Thoracic aorta (tissue), 2 donors: ENCODE data around the gene LMX1A. TPM values are rescaled to one million over a fixed set of nuclear protein-coding genes. Genes with fewer than 3 reads are reported as not detected.

Experiments used
- ATAC-seq: fragments of 150-250 bp; one replicate; pipeline ENCODE4 v1.8.0; 2017; ENCODE audit warnings: low read depth; ENCODE audit not compliant: insufficient number of reproducible peaks, low FRiP score
- DNase-seq: peaks from one replicate; pipeline ENCODE4 v3.0.0-alpha.2; 2020; ENCODE audit warnings: low spot score
- H3K27ac ChIP-seq, 2 donors: fragments of 200-600 bp; sonication (generic); 1 replicate in 1 of 2; 2 replicates in 1 of 2; pipeline ENCODE4 v1.5.1; 2016; ENCODE audit warnings: mild to moderate bottlenecking in 2 of 2, moderate library complexity in 2 of 2
- H3K27me3 ChIP-seq: fragments of 200-600 bp; sonication (generic); replicated peaks from 2 replicates; pipeline ENCODE4 v1.6.0; 2016; ENCODE audit warnings: mild to moderate bottlenecking; ENCODE audit not compliant: insufficient read depth
- H3K36me3 ChIP-seq: fragments of 200-600 bp; sonication (generic); one replicate; pipeline ENCODE4 v1.5.1; 2016
- H3K4me1 ChIP-seq, 2 donors: fragments of 200-600 bp; sonication (generic); 1 replicate in 1 of 2; 2 replicates in 1 of 2; pipeline versions ENCODE4 v1.5.1 to v1.6.0; 2016; ENCODE audit warnings: low read depth in 2 of 2, mild to moderate bottlenecking in 1 of 2; ENCODE audit not compliant: control insufficient read depth in 1 of 2
- H3K4me3 ChIP-seq: fragments of 200-600 bp; sonication (generic); 2 replicates; pipeline ENCODE4 v1.5.1; 2016; ENCODE audit warnings: mild to moderate bottlenecking
- H3K9me3 ChIP-seq: fragments of 200-600 bp; sonication (generic); 2 replicates; pipeline ENCODE4 v1.5.1; 2016
- total RNA-seq, 2 donors: library from RNA; depleted of rRNA; stranded (reverse); fragments of >200 nt; gene quantifications; one replicate each; pipeline versions ENCODE4 v1.1.0 to v1.2.3, GENCODE V29; 2016
- TF ChIP-seq, protein P1 (sequence below): fragments of 200-600 bp; sonication (generic); IDR thresholded peaks from one replicate; pipeline ENCODE4 v1.5.1; 2019; ENCODE audit warnings: antibody characterized with exemption

Gene LMX1A
- total RNA-seq, 2 donors from 2014 or later, result 0.68 TPM; not detected in 1

DNA sequence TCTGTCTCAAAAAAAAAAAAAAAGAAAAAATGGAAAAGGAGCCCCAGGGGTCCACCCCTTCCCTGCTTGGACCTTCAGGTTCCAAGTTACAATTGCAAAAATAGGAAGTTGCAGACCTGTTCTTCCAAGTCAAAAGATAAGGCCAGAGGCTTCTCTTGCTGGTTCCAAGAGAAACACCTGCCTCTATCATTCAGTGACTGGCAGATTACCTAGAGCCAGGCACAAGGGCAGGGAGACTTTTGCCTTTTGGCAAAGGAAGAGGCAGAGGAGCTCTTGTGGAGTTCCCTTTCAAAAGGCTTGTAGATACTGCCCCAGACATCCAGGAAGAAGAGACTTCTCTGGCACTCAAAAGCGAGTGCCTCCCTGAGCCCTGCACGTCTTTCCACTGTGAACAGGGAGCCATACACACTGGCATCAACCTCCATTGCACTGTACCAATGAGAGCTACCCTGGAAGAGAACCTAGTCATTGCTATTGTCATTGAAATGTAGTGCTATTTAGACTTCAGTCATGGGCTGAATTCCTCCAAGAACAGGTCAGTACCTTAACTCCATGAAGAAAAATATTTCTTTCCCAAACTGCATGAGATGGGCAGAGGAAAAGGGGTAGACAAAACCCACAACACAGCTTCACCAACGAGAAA is 91.2 kb downstream of the LMX1A start:
- Histone ChIP-seq H3K36me3 (no peaks in the 10 kb centered on the region), H3K27ac (no peak overlapping the region), H3K27me3 (no peaks in the 10 kb centered on the region), H3K4me1 (no peaks in the 10 kb centered on the region), H3K9me3 (no peaks in the 10 kb centered on the region), H3K4me3 (no peak overlapping the region)
- TF ChIP-seq, protein P1, sequence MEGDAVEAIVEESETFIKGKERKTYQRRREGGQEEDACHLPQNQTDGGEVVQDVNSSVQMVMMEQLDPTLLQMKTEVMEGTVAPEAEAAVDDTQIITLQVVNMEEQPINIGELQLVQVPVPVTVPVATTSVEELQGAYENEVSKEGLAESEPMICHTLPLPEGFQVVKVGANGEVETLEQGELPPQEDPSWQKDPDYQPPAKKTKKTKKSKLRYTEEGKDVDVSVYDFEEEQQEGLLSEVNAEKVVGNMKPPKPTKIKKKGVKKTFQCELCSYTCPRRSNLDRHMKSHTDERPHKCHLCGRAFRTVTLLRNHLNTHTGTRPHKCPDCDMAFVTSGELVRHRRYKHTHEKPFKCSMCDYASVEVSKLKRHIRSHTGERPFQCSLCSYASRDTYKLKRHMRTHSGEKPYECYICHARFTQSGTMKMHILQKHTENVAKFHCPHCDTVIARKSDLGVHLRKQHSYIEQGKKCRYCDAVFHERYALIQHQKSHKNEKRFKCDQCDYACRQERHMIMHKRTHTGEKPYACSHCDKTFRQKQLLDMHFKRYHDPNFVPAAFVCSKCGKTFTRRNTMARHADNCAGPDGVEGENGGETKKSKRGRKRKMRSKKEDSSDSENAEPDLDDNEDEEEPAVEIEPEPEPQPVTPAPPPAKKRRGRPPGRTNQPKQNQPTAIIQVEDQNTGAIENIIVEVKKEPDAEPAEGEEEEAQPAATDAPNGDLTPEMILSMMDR, result no peak
- DNase-seq (no peak), ATAC-seq (no peak)

DNA sequence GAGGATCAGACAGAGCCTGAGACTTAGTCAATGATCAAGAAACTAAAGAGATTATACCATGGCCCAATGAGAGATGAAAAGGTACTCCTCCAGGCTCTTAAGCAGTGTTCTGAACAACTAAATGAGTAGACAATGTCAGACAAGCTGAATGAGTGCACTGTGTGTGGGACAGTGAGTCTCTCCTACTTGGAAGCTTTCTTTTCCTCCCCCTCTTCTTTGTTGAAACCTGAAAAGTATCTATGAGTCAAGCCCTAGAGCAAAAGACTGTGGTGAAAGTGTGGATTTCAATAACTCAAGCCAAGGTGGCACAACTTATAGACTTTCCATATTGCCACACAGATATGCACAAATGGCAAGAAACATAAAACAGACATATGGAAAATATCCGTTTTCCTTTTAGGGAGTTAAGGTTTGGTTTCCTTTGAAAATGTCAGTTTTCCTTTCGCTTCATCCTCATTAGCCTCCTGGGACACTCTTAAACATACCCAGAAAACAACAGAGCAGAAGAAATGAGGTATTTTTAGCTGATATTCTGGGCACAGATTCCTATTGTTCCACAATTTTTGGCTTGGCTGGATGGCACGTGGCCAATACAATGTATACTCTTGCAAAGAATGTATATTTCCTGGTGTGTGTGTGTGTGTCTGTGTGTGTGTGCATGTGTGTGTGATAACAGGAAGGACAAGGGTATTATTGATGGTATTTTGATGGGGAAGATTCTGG is 96.6 kb downstream of the LMX1A start:
- Histone ChIP-seq H3K9me3 (no peaks in the 10 kb centered on the region), H3K27ac (no peak overlapping the region), H3K36me3 (no peaks in the 10 kb centered on the region), H3K4me1 (peaks cover 9 to 26% of the 10 kb centered on the region in 2 donors), H3K27me3 (no peaks in the 10 kb centered on the region), H3K4me3 (no peak overlapping the region)
- TF ChIP-seq, protein P1, result no peak
- ATAC-seq, result no peak
- no peak for DNase-seq

DNA sequence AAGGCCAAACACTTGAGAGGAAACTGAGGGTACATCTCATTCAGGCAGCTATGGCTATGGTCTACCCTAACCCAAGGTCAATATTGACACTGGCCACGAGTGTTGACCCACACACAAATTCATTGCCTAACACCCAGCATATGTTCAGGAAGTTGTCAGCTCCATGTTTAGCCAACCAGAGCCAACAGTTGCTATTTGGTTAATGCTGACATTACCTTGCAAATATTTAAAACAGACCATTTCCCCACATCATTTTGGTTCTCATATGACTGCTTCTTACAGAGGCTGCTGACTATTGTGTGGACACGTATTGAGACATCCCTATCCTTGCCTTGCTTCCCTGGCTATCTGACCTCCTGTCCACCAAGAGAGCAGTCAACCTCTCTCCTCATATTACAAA is 97.3 kb downstream of the LMX1A start:
- no peaks in the 10 kb centered on the region for H3K27me3 ChIP-seq
- no peak overlapping the region for H3K4me3 ChIP-seq
- no peaks in the 10 kb centered on the region for H3K36me3 ChIP-seq
- H3K27ac ChIP-seq, result no peak overlapping the region
- H3K9me3 ChIP-seq, result no peaks in the 10 kb centered on the region
- TF ChIP-seq, protein P1, result no peak
- ATAC-seq (peak; percentile 58), DNase-seq (no peak)
- peaks cover 9 to 26% of the 10 kb centered on the region in 2 donors for H3K4me1 ChIP-seq

DNA sequence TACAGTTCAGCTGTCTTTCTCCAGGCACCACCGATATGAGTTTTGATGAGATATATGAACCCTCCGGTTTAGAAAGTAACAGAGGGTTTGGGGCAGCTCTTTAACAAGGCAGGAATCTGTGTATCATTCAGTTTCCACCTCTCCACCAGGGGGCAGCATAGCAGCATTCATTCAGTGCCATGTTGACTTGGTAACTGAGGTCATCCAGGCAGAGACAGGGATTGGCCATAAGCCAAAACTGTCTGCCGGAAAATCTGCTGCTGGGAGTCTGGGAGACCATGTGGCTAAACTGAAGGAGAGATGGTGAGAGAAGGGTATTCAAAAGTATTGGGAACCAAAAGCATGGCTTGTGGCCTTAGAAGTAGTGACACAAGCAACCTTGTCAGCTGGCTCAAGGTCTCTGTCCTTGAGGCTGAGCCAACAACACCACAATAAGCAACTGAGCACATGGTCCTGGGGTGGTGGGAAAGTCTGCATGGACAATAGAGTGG is 98.5 kb downstream of the LMX1A start:
- Histone ChIP-seq H3K9me3 (no peaks in the 10 kb centered on the region), H3K27ac (no peak overlapping the region), H3K4me3 (no peak overlapping the region), H3K36me3 (no peaks in the 10 kb centered on the region), H3K27me3 (no peaks in the 10 kb centered on the region), H3K4me1 (peaks cover 9 to 26% of the 10 kb centered on the region in 2 donors)
- DNase-seq, result peak; percentile 9
- TF ChIP-seq, protein P1, result peak; percentile 50
- peak; percentile 22 for ATAC-seq

DNA sequence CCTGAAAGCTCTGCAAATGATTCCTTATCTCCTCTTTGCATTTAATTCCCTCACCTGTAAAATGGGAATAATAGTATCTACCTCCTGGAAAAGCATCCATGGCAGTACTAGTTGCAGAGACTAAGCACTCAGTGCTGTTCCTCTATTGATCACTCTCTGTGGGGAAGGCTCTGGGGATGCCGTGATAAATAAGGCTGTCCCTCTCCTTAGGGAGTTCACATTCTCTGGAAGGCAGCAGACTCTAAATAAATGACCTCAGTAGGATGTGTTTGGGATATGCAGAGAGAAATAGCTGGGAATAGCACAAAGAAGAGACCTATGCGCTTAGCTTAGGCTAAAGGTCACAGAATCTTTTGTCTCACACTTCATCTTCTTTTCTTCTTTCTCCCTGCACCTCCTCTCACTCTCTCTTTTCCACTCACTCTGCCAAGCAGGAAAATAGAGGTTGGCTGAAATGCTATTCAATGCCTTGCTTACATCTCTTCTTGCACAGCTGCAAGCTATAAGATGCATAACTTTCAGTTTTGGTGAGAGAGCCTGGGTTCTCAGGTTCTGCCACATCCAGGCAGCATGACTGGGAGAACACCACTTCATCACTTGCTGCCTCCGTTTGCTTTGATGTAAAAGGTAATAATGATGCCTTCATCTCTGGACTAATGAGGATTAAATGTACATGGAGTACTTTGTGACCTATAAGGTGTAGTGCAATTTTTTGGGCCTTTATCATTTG is 101.5 kb downstream of the LMX1A start:
- TF ChIP-seq, protein P1, result no peak
- no peaks in the 10 kb centered on the region for H3K36me3 ChIP-seq

More for the DNA sequence above, 101.5 kb downstream of the LMX1A start:
- Histone ChIP-seq H3K27me3 (no peaks in the 10 kb centered on the region), H3K4me3 (no peak overlapping the region), H3K4me1 (peaks cover 9 to 24% of the 10 kb centered on the region in 2 donors), H3K9me3 (no peaks in the 10 kb centered on the region), H3K27ac (no peak overlapping the region)
- DNase-seq (no peak), ATAC-seq (no peak)
